ENCODE results near the gene EPS8L1. TPM values are rescaled to one million over a fixed set of nuclear protein-coding genes. Genes with fewer than 3 reads are reported as not detected.

The EPS8L1 gene
- total and polyA plus RNA-seq, 2 donors (not counting 1 experiment from before 2014, with no cell fraction given): 0.72 to 1.0 TPM

- no peak overlapping the region for H3K27ac ChIP-seq (ENCODE audit: low read length in 2 of 2)
- ATAC-seq (ENCODE audit: low read depth) (no peak), DNase-seq (no peak)
- H3K4me1 Mint-ChIP-seq: peaks cover 28% of the 10 kb centered on the region
- peaks cover 0 to 39% (median 14%) of the 10 kb centered on the region in 4 experiments for H3K27me3 ChIP-seq (replicated peaks in 1 of 4; ENCODE audit: control extremely low read depth in 1 of 4, control insufficient read depth in 3 of 4, insufficient read depth in 4 of 4, low read length in 3 of 4)
- H3K4me2 ChIP-seq (replicated peaks; ENCODE audit: low read depth, low read length, poor library complexity, severe bottlenecking): no peak overlapping the region
- H3K9ac ChIP-seq (ENCODE audit: low read length): no peak overlapping the region
- no peak overlapping the region for H3K4me3 ChIP-seq (ENCODE audit: control extremely low read depth in 1 of 5, extremely low read depth in 1 of 5, insufficient read depth in 1 of 5, low read depth in 2 of 5, low read length in 4 of 5)
- intact Hi-C loops (cut with micrococcal nuclease): no loop called here
- peaks cover 0 to 22% (median 0%) of the 10 kb centered on the region in 3 donors for H3K9me3 ChIP-seq (ENCODE audit: control extremely low read depth in 1 of 3, control insufficient read depth in 2 of 3, insufficient read depth in 1 of 3, low read length in 2 of 3)
- no peak for TF ChIP-seq EZH2 (IDR thresholded peaks at IDR 0.05; ENCODE audit: borderline replicate concordance, insufficient read depth, low read depth, low read length, poor library complexity, severe bottlenecking)
- TF ChIP-seq CTCF (IDR thresholded peaks at IDR 0.05): no peak
- peaks cover 19 to 20% of the 10 kb centered on the region in 2 donors for H3K4me1 ChIP-seq (ENCODE audit: control insufficient read depth in 2 of 2, insufficient read depth in 2 of 2, low read length in 2 of 2)
- no peaks in the 10 kb centered on the region for H3K79me2 ChIP-seq (ENCODE audit: control insufficient read depth, insufficient read depth, low read length)
- 94% methylated on average over 1 of the region's 3 CpGs for WGBS (ENCODE audit: insufficient coverage)
- H3K27ac Mint-ChIP-seq: no peak overlapping the region
- CTCF ChIA-PET: interaction anchor here (0.9 to 2.3 kb wide), 8 partner anchors 26 to 415 kb away, joined by 3 to 14 read pairs (median 3); partner anchors contain the start of gene RDH13
- H3K4me3 Mint-ChIP-seq: no peak overlapping the region
- H3K27me3 Mint-ChIP-seq: peaks cover 34% of the 10 kb centered on the region
- POLR2A ChIA-PET: interaction anchor here (0.6 kb wide), 1 partner anchor 17 kb away, joined by 3 read pairs; no protein-coding TSS in a partner anchor
- H2AFZ ChIP-seq (ENCODE audit: insufficient read depth, low read depth, low read length, poor library complexity, severe bottlenecking): no peak overlapping the region
- peaks cover 0 to 14% of the 10 kb centered on the region in 2 experiments for H3K36me3 ChIP-seq (replicated peaks in 1 of 2; ENCODE audit: control extremely low read depth in 1 of 2, control insufficient read depth in 1 of 2, extremely low read depth in 1 of 2, insufficient read depth in 2 of 2, low read length in 1 of 2)
- peaks cover 32% of the 10 kb centered on the region for H4K20me1 ChIP-seq (ENCODE audit: control insufficient read depth, insufficient read depth, low read length, poor library complexity, severe bottlenecking)
- H3K9me3 Mint-ChIP-seq (ENCODE audit: insufficient read depth): no peaks in the 10 kb centered on the region
Observed at GRCh38 chr19:55089342-55089944, 13.8 kb downstream of the EPS8L1 start.

GRCh38 chr19:55090564-55090963, 14.9 kb downstream of the EPS8L1 start:
- H3K9me3 ChIP-seq (ENCODE audit: control extremely low read depth in 1 of 3, control insufficient read depth in 2 of 3, insufficient read depth in 1 of 3, low read length in 2 of 3): peaks cover 0 to 22% (median 0%) of the 10 kb centered on the region in 3 donors
- intact Hi-C loops (cut with micrococcal nuclease): no loop called here
- CTCF ChIA-PET: no interaction called here
- H3K79me2 ChIP-seq (ENCODE audit: control insufficient read depth, insufficient read depth, low read length): no peaks in the 10 kb centered on the region
- H3K4me1 ChIP-seq (ENCODE audit: control insufficient read depth in 2 of 2, insufficient read depth in 2 of 2, low read length in 2 of 2): peaks cover 19 to 20% of the 10 kb centered on the region in 2 donors
- no peak overlapping the region for H3K4me3 Mint-ChIP-seq
- DNase-seq: no peak
- no peak overlapping the region for H3K4me2 ChIP-seq (replicated peaks; ENCODE audit: low read depth, low read length, poor library complexity, severe bottlenecking)
- peaks cover 0 to 29% (median 14%) of the 10 kb centered on the region in 4 experiments for H3K27me3 ChIP-seq (replicated peaks in 1 of 4; ENCODE audit: control extremely low read depth in 1 of 4, control insufficient read depth in 3 of 4, insufficient read depth in 4 of 4, low read length in 3 of 4)
- no peak overlapping the region for H3K9ac ChIP-seq (ENCODE audit: low read length)
- TF ChIP-seq EZH2 (IDR thresholded peaks at IDR 0.05; ENCODE audit: borderline replicate concordance, insufficient read depth, low read depth, low read length, poor library complexity, severe bottlenecking): no peak
- TF ChIP-seq CTCF (IDR thresholded peaks at IDR 0.05): no peak
- WGBS (ENCODE audit: insufficient coverage): 92% methylated on average over 13 of the region's 13 CpGs
- peaks cover 28% of the 10 kb centered on the region for H3K4me1 Mint-ChIP-seq
- POLR2A ChIA-PET: no interaction called here
- no peak overlapping the region for H2AFZ ChIP-seq (ENCODE audit: insufficient read depth, low read depth, low read length, poor library complexity, severe bottlenecking)
- H3K36me3 ChIP-seq (replicated peaks in 1 of 2; ENCODE audit: control extremely low read depth in 1 of 2, control insufficient read depth in 1 of 2, extremely low read depth in 1 of 2, insufficient read depth in 2 of 2, low read length in 1 of 2): peaks cover 0 to 24% of the 10 kb centered on the region in 2 experiments
- no peak overlapping the region for H3K4me3 ChIP-seq (ENCODE audit: control extremely low read depth in 1 of 5, extremely low read depth in 1 of 5, insufficient read depth in 1 of 5, low read depth in 2 of 5, low read length in 4 of 5)
- no peak overlapping the region for H3K27ac Mint-ChIP-seq
- H3K9me3 Mint-ChIP-seq (ENCODE audit: insufficient read depth): no peaks in the 10 kb centered on the region
- no peak overlapping the region for H3K27ac ChIP-seq (ENCODE audit: low read length in 2 of 2)
- peaks cover 43% of the 10 kb centered on the region for H4K20me1 ChIP-seq (ENCODE audit: control insufficient read depth, insufficient read depth, low read length, poor library complexity, severe bottlenecking)
- no peak for ATAC-seq (ENCODE audit: low read depth)
- H3K27me3 Mint-ChIP-seq: peaks cover 28% of the 10 kb centered on the region

Measured in B cell (primary cell).